ENCODE data around the gene SHISA7. TPM values are rescaled to one million over a fixed set of nuclear protein-coding genes. Genes with fewer than 3 reads are reported as not detected.

SHISA7 gene
- total and polyA plus RNA-seq, 2 of the 4 experiments (the other 2 are of a cell fraction), result not detected

- H3K79me1 ChIP-seq (ENCODE audit: low read depth in 1 of 2, low read length in 2 of 2), result peaks cover 5 to 28% of the 10 kb centered on the region in 2 experiments; a peak in 3 of 4 replicates
- no peak overlapping the region; the same call in 1 of the 2 replicates for H2BK20ac ChIP-seq (ENCODE audit: low read depth, low read length)
- CTCF ChIA-PET, result interaction anchor here (0.6 to 1.4 kb wide), 2 partner anchors 8 to 45 kb away, joined by 3 to 5 read pairs; no protein-coding TSS in a partner anchor
- BruUV-seq (replicated peaks), result no TSS peak
- H3K56ac ChIP-seq (ENCODE audit: extremely low read depth, insufficient read depth, low read length), result no peak overlapping the region
- no peak overlapping the region for H4K91ac ChIP-seq (ENCODE audit: insufficient read depth, low read depth, low read length)
- no peak overlapping the region for H4K5ac ChIP-seq (ENCODE audit: low read depth, low read length)
- no peak overlapping the region for H3K4me3 ChIP-seq (ENCODE audit: insufficient read depth, low read depth, low read length)
- H3K4ac ChIP-seq (ENCODE audit: low read depth, low read length), result no peak overlapping the region
- no peak overlapping the region for H3K18ac ChIP-seq (ENCODE audit: low read depth, low read length)
- H2BK15ac ChIP-seq (ENCODE audit: low read depth, low read length), result no peak overlapping the region
- no peak overlapping the region; the same call in 1 of the 2 replicates for H3K23ac ChIP-seq (ENCODE audit: low read depth, low read length)
- H2AFZ ChIP-seq (replicated peaks; ENCODE audit: low read length, poor library complexity), result no peak overlapping the region
- no peaks in the 10 kb centered on the region; the same call in 1 of the 2 replicates for H3K36me3 ChIP-seq (ENCODE audit: control insufficient read depth, insufficient read depth, low read length)
- H3K4me2 ChIP-seq (ENCODE audit: low read depth, low read length), result peak overlapping the region; percentile 15; the same call in 1 of the 2 replicates
- H3K9me1 ChIP-seq (ENCODE audit: insufficient read depth, low read length), result 0 out of 2 replicates have a peak, but pooled peaks cover 4% of the 10 kb centered on the region
- H3K14ac ChIP-seq (replicated peaks; ENCODE audit: low read depth, low read length), result no peak overlapping the region
- H4K20me1 ChIP-seq (ENCODE audit: insufficient read depth, low read length), result peaks cover 14% of the 10 kb centered on the region
- POLR2A ChIA-PET (ENCODE audit: unreplicated experiment), result no interaction called here
- no peak for TF ChIP-seq RCOR1 (IDR thresholded peaks at IDR 0.05; ENCODE audit: insufficient replicate concordance, low read length)
- TF ChIP-seq, protein P1, sequence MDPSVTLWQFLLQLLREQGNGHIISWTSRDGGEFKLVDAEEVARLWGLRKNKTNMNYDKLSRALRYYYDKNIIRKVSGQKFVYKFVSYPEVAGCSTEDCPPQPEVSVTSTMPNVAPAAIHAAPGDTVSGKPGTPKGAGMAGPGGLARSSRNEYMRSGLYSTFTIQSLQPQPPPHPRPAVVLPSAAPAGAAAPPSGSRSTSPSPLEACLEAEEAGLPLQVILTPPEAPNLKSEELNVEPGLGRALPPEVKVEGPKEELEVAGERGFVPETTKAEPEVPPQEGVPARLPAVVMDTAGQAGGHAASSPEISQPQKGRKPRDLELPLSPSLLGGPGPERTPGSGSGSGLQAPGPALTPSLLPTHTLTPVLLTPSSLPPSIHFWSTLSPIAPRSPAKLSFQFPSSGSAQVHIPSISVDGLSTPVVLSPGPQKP (IDR thresholded peaks at IDR 0.05; ENCODE audit: borderline replicate concordance, low read depth, low read length), result no peak
- no peak for TF ChIP-seq RAD21 (IDR thresholded peaks at IDR 0.05; ENCODE audit: low read length)
- TF ChIP-seq CHD1 (IDR thresholded peaks at IDR 0.05; ENCODE audit: low read depth, low read length), result no peak
- no peak for TF ChIP-seq NFE2L2 (IDR thresholded peaks at IDR 0.05; ENCODE audit: low read depth, low read length)
- TF ChIP-seq MXI1 (IDR thresholded peaks at IDR 0.05; ENCODE audit: borderline replicate concordance, low read depth, low read length), result no peak
- TF ChIP-seq, protein P2, sequence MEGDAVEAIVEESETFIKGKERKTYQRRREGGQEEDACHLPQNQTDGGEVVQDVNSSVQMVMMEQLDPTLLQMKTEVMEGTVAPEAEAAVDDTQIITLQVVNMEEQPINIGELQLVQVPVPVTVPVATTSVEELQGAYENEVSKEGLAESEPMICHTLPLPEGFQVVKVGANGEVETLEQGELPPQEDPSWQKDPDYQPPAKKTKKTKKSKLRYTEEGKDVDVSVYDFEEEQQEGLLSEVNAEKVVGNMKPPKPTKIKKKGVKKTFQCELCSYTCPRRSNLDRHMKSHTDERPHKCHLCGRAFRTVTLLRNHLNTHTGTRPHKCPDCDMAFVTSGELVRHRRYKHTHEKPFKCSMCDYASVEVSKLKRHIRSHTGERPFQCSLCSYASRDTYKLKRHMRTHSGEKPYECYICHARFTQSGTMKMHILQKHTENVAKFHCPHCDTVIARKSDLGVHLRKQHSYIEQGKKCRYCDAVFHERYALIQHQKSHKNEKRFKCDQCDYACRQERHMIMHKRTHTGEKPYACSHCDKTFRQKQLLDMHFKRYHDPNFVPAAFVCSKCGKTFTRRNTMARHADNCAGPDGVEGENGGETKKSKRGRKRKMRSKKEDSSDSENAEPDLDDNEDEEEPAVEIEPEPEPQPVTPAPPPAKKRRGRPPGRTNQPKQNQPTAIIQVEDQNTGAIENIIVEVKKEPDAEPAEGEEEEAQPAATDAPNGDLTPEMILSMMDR (conservative IDR thresholded peaks at IDR 0.05; ENCODE audit: low read depth, low read length), result no peak
- TF ChIP-seq MAZ (IDR thresholded peaks at IDR 0.05; ENCODE audit: borderline replicate concordance, low read depth, low read length), result no peak
- TF ChIP-seq MAFK (IDR thresholded peaks at IDR 0.05; ENCODE audit: low read depth, low read length), result no peak
- H3K27me3 ChIP-seq (ENCODE audit: control insufficient read depth, insufficient read depth, low read length), result no peaks in the 10 kb centered on the region
- no peak overlapping the region for H2BK5ac ChIP-seq (ENCODE audit: low read depth, low read length, poor library complexity, severe bottlenecking)
- no peak overlapping the region for H2BK120ac ChIP-seq (ENCODE audit: low read depth, low read length)
- H3K4me1 ChIP-seq (ENCODE audit: control insufficient read depth, insufficient read depth, low read length), result peaks cover 3% of the 10 kb centered on the region; the same call in 1 of the 2 replicates
- no peak for ATAC-seq (ENCODE audit: low read depth)
- in situ Hi-C loops (cut with MboI; ENCODE audit: low sequenced_read_pairs), result no loop called here
- H3K9ac ChIP-seq (ENCODE audit: low read depth, low read length), result no peak overlapping the region
- no peak for DNase-seq
- dilution Hi-C loops (cut with HindIII; ENCODE audit: low sequenced_read_pairs, unreplicated experiment), result no loop called here
- no peak overlapping the region for H2AK5ac ChIP-seq (ENCODE audit: low read depth, low read length)
- WGBS, 2 experiments (ENCODE audit: extremely low coverage in 2 of 2, insufficient read length in 1 of 2), result no CpG with 5 or more reads among the region's 8 CpGs
- no peak overlapping the region for H4K8ac ChIP-seq (ENCODE audit: low read depth in 2 of 2, low read length in 2 of 2)
- no peak overlapping the region for H2AK9ac ChIP-seq (replicated peaks; ENCODE audit: low read depth, low read length, poor library complexity)
- intact Hi-C loops (cut with micrococcal nuclease), result no loop called here
- H3K9me3 ChIP-seq (ENCODE audit: control insufficient read depth, insufficient read depth, low read length), result no peaks in the 10 kb centered on the region
- no peak overlapping the region; the same call in 1 of the 2 replicates for H3K27ac ChIP-seq (ENCODE audit: insufficient read depth, low read length)
Observed at GRCh38 chr19:55459551-55459949, 16.4 kb upstream of the SHISA7 start.

Data from IMR-90 (cell line).